HG03039 (cell line): ENCODE data around the gene CD99.

Source experiments
- ATAC-seq: cut with Tn5 transposase; IDR thresholded peaks from one replicate; pipeline ENCODE4 v1.9.1; 2021; ENCODE audit warnings: mild to moderate bottlenecking, moderate library complexity; ENCODE audit not compliant: unreplicated experiment

Gene CD99

GRCh38 chrX:2690856-2691542 lies at the start of gene CD99:
Gene CD99, plus strand, starts transcription at chrX:2691295. Its CDS starts 66 bp downstream, at chrX:2691361.
- ATAC-seq: peak; percentile 92

GRCh38 chrX:2642146-2642545 lies 48.9 kb upstream of the CD99 start:
- no peak for ATAC-seq

- no peak for ATAC-seq
Measured at GRCh38 chrX:2642791-2643190, 48.3 kb upstream of the CD99 start.

- no peak for ATAC-seq
Measured at GRCh38 chrX:2643880-2644279, 47.2 kb upstream of the CD99 start.

GRCh38 chrX:2645563-2645962 lies 45.5 kb upstream of the CD99 start:
- no peak for ATAC-seq

- no peak for ATAC-seq
Measured at GRCh38 chrX:2647627-2648026, 43.5 kb upstream of the CD99 start.

- ATAC-seq: no peak
Measured at GRCh38 chrX:2650037-2650436, 41.1 kb upstream of the CD99 start.

- no peak for ATAC-seq
Measured at GRCh38 chrX:2650865-2651264, 40.2 kb upstream of the CD99 start.

GRCh38 chrX:2652106-2652505 lies 39.0 kb upstream of the CD99 start:
- ATAC-seq: no peak

- ATAC-seq: no peak
Measured at GRCh38 chrX:2654436-2655340, 36.4 kb upstream of the CD99 start.

GRCh38 chrX:2656257-2656836 lies 34.7 kb upstream of the CD99 start:
- ATAC-seq: no peak

GRCh38 chrX:2657532-2658113 lies 33.5 kb upstream of the CD99 start:
- ATAC-seq: no peak

GRCh38 chrX:2658585-2659292 lies 32.4 kb upstream of the CD99 start:
- ATAC-seq: no peak

- ATAC-seq: no peak
Measured at GRCh38 chrX:2662586-2662985, 28.5 kb upstream of the CD99 start.

- ATAC-seq: no peak
Measured at GRCh38 chrX:2664502-2664901, 26.6 kb upstream of the CD99 start.

GRCh38 chrX:2665387-2666304 lies 25.4 kb upstream of the CD99 start:
- no peak for ATAC-seq

GRCh38 chrX:2666491-2666890 lies 24.6 kb upstream of the CD99 start:
- no peak for ATAC-seq

- ATAC-seq: no peak
Measured at GRCh38 chrX:2670978-2671377, 20.1 kb upstream of the CD99 start.

GRCh38 chrX:2672084-2672483 lies 19.0 kb upstream of the CD99 start:
- ATAC-seq: no peak

GRCh38 chrX:2673611-2674010 lies 17.5 kb upstream of the CD99 start:
- ATAC-seq: no peak
